ENCODE results near the gene DCXR. TPM values are rescaled to one million over a fixed set of nuclear protein-coding genes. Genes with fewer than 3 reads are reported as not detected.
A peak's percentile ranks its signal among the peaks of the same experiment; 100 is the strongest.

DCXR gene
- total and polyA plus RNA-seq, 2 of the 13 experiments (the other 11 are each of a cell fraction or from before 2014, with no cell fraction given): 287 to 311 TPM

DNA sequence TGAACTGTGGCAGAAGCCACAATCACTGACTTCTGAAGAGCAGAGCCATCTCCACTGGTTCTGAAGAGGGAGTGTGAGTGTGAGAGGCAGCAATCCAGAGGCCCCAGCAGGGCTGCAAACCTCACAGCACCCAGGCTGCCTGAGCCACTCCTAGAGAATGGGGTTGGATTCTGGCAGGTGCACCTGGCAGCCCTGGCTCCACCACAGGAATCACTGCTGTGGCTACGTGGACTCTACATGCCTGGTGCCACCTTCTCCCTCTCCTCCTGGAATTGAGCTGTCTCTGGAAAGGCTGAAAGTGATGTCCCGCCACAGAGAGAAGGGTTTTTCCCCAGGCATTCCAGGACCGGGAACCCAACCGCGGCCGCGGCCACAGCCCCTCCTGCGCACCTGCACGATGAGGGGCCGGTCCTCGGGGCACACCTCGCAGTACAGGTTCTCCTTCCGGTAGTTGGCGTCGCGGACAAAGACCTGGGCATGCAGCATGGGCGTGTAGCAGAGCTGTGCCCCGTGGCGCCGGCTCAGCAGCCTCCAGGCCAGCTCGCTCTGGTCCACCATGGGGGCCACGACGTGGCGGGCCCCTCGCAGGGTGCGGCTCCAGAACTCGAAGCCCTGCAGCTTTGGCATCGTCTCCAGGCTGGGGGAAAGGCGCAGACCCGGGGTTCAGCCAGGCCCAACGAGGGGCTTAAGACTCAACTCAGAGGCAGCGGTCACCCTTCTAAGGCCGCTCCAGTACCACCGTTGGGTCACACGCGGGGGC is 27.1 kb upstream of the DCXR start (continued):
- TF ChIP-seq ZNF761 (CRISPR knock-in tag; conservative IDR thresholded peaks at IDR 0.05) (0 out of 2 replicates have a peak, but pooled peaks have one; percentile 64), ZNF431 (CRISPR knock-in tag; IDR thresholded peaks at IDR 0.05; ENCODE audit: borderline replicate concordance, low read depth) (no peak), FOXO1 (CRISPR knock-in tag; IDR thresholded peaks at IDR 0.05) (no peak; the same call in 1 of the 2 replicates), NCOA2 (CRISPR knock-in tag; IDR thresholded peaks at IDR 0.05) (no peak), ZNF652 (CRISPR knock-in tag; IDR thresholded peaks at IDR 0.05; ENCODE audit: borderline replicate concordance, low read depth) (no peak), MLXIP (CRISPR knock-in tag; IDR thresholded peaks at IDR 0.05; ENCODE audit: borderline replicate concordance) (no peak), ZNF430 (CRISPR knock-in tag; IDR thresholded peaks at IDR 0.05) (0 out of 2 replicates have a peak, but pooled peaks have one; percentile 18), MED8 (CRISPR knock-in tag; IDR thresholded peaks at IDR 0.05; ENCODE audit: insufficient replicate concordance) (no peak), AGO1 (IDR thresholded peaks at IDR 0.05; ENCODE audit: low read depth, low read length, poor library complexity, severe bottlenecking) (peak; percentile 47), TRAFD1 (CRISPR knock-in tag; IDR thresholded peaks at IDR 0.05; ENCODE audit: borderline replicate concordance) (no peak), RAD21 (CRISPR knock-in tag; IDR thresholded peaks at IDR 0.05) (no peak), HNRNPH1 (optimal IDR thresholded peaks at IDR 0.05; ENCODE audit: low read depth, low read length) (no peak), ZNF616 (CRISPR knock-in tag; IDR thresholded peaks at IDR 0.05; ENCODE audit: low read depth) (no peak), ZNF501 (CRISPR knock-in tag; IDR thresholded peaks at IDR 0.05) (peak; percentile 57; the same call in 1 of the 2 replicates), KMT2A (CRISPR knock-in tag; IDR thresholded peaks at IDR 0.05) (no peak), PCBP2 (optimal IDR thresholded peaks at IDR 0.05; ENCODE audit: low read depth, low read length, poor library complexity, severe bottlenecking) (no peak), KMT2B (CRISPR knock-in tag; IDR thresholded peaks at IDR 0.05) (no peak), POLR2A (IDR thresholded peaks at IDR 0.05; ENCODE audit: insufficient read depth in 1 of 2, low read depth in 2 of 2, low read length in 2 of 2) (peak in 1 of 2 experiments; percentile 58; a peak in 2 of 4 replicates)
- TF ChIP-seq, protein P1, sequence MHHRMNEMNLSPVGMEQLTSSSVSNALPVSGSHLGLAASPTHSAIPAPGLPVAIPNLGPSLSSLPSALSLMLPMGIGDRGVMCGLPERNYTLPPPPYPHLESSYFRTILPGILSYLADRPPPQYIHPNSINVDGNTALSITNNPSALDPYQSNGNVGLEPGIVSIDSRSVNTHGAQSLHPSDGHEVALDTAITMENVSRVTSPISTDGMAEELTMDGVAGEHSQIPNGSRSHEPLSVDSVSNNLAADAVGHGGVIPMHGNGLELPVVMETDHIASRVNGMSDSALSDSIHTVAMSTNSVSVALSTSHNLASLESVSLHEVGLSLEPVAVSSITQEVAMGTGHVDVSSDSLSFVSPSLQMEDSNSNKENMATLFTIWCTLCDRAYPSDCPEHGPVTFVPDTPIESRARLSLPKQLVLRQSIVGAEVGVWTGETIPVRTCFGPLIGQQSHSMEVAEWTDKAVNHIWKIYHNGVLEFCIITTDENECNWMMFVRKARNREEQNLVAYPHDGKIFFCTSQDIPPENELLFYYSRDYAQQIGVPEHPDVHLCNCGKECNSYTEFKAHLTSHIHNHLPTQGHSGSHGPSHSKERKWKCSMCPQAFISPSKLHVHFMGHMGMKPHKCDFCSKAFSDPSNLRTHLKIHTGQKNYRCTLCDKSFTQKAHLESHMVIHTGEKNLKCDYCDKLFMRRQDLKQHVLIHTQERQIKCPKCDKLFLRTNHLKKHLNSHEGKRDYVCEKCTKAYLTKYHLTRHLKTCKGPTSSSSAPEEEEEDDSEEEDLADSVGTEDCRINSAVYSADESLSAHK (CRISPR knock-in tag; IDR thresholded peaks at IDR 0.05; ENCODE audit: borderline replicate concordance): no peak
- TF ChIP-seq, protein P2, sequence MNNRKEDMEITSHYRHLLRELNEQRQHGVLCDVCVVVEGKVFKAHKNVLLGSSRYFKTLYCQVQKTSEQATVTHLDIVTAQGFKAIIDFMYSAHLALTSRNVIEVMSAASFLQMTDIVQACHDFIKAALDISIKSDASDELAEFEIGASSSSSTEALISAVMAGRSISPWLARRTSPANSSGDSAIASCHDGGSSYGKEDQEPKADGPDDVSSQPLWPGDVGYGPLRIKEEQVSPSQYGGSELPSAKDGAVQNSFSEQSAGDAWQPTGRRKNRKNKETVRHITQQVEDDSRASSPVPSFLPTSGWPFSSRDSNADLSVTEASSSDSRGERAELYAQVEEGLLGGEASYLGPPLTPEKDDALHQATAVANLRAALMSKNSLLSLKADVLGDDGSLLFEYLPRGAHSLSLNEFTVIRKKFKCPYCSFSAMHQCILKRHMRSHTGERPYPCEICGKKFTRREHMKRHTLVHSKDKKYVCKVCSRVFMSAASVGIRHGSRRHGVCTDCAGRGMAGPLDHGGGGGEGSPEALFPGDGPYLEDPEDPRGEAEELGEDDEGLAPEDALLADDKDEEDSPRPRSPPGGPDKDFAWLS (CRISPR knock-in tag; IDR thresholded peaks at IDR 0.05; ENCODE audit: borderline replicate concordance): no peak
